Activated CD8-positive, alpha-beta memory T cell treated with anti-CD3 and anti-CD28 coated beads for 24 hours (primary cell): ENCODE measurements around the gene TRAF7.
"Not testable (repeated sequence)": the region's sequence is repeated elsewhere in the genome, so short reads cannot be mapped to it uniquely, and the experiment has no call there.

Source experiments
- DNase-seq: peaks from one replicate; pipeline ENCODE4 v3.0.0-alpha.2; 2020

Gene TRAF7

DNA sequence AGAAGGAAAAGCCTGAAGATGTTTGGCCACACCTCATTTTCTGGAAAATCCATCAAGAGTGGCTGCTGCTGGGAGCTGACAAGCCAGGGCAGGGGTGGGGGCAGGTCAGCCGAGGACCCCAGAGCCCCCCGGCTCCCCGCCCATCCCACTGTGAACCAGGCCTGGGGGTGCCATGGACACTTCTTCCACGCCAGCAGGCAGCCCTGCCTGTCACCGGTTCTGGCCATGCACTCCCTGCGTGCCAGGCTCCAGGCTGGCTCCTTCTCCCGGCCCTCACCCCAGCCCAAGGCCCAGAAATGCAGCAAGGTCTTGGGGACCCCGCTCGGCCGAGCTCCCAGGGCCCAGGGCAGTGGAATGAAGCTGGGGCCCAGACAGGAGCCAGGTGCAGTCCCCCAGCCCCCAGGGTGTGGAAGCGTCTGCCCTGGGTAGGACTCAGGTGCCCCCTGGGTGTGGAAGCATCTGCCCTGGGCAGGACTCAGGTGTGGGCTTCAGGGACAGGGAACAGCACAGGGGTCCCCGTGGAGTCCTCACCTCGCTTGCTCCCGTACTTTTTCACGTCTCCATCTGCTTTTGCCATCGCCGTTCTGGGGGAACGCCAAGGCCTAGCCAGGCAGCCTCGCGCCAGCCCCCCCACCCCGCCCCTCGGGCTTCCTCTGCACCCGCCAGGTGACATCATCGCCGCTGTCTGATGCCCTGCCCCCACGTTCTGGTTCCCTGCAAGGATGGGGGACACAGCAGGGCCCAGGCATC, 32.5 kb upstream of the TRAF7 start:
- not testable (repeated sequence) for DNase-seq

DNA sequence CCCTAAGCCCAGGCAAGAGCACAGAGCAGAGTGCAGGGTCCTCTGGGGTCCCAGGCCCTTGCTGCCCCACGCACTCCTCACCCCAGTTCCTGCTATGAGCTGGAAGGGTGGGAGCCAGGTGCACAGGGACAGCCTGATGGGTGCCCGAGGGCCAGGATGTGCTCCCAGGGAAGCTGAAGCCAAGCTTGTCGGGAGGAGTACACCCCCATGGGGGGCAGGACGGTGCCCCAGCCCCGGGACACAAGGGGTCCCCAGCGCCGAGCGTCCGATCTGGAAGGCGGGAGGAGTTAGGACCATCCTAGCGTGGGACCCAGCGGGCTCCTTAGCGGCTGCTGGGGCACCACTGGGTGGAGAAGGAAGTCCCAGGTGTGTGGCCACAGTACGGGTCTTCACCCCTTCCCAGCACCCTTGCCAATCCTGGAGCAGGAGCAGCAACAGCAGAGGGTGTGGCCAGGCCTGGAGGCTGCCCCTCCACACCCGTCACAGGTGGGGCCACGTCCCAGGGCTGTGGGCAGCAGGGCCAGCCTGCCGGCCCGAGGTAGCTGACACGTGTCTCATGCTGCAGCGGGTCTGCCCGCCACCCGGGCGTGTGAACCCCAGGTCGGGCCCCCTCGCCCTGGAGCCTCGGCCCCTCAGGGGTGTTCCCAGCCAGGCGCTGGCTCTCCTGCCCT, 31.7 kb upstream of the TRAF7 start:
- not testable (repeated sequence) for DNase-seq

DNA sequence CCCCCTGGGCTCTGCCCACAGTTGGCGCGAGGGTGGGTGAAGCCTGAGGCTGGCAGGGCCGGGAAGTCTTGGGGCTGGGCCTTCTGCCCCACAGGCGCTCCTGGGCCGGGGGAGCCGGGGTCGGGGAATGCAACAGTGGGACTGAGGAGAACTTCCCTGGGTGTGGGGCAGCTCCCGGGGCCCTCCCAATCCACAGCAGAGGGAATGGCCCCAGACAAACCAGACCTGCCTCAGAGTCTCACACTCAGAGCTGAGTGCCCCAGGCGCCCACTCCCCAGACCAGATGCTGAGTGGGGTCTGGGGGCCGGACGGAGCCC, 31.2 kb upstream of the TRAF7 start:
- DNase-seq = not testable (repeated sequence)

DNA sequence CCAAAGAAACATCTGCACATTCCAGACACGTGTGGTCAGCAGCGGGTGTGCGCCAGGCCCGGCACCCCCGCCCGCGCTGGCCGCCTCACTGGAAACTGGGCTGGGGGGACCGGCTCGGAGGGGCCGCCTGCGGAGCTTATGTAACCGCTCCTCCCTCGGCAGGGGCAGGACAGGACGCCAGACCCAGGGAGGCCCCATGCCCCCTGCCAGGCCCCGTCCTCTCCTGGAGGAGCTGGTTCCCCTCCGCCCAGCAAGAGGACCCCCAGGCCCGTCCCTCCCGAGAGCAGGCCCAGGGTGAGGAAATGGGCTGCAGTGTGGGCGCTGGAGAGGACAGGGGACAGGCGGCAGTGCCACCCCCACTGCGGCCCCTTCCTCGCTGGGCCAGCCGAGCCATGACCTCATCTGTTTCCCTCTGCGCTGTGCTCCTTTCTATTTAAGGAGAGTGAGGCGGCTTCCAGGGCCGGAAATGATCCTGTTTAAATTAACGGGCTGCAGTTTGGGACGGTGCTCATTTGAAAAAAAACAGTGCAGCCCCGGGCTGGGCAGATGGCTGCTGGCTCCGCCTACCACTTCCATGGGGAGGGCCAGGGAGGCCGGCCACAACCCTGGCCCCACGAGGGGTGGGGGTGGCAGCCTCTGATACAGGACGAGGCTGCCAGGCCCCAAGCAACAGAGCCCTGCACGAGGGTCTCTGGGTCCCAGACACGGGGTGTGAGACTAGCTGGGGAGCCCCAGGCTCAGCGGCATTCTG, 30.7 kb upstream of the TRAF7 start:
- DNase-seq = not testable (repeated sequence)

GRCh38 chr16:2125609-2126008, 30.0 kb upstream of the TRAF7 start:
- DNase-seq = not testable (repeated sequence)

GRCh38 chr16:2126161-2126743, 29.3 kb upstream of the TRAF7 start:
- DNase-seq = not testable (repeated sequence)

- DNase-seq = not testable (repeated sequence)
These were observed 28.5 kb upstream of the TRAF7 start for GRCh38 chr16:2126928-2127556.

- DNase-seq = not testable (repeated sequence)
These were observed 27.8 kb upstream of the TRAF7 start for GRCh38 chr16:2127630-2128280.

DNA sequence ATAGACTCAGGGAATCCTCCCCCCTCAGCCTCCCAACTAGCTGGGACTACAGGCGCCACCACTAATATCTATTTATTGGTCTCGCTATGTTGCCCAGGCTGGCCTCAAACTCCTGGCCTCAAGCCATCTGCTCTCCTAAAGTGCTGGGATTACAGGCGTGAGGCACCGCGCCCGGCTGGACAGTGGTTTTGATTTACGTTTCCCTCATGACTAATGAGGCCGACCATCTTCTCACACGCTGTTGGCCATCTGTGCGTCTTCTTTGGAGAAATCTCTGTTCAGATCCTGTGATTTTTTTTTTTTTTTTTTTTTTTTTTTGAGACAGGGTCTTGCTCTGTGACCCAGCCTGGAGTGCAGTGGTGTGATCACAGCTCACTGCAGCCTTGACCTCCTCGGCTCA, 26.3 kb upstream of the TRAF7 start:
- DNase-seq = not testable (repeated sequence)

DNA sequence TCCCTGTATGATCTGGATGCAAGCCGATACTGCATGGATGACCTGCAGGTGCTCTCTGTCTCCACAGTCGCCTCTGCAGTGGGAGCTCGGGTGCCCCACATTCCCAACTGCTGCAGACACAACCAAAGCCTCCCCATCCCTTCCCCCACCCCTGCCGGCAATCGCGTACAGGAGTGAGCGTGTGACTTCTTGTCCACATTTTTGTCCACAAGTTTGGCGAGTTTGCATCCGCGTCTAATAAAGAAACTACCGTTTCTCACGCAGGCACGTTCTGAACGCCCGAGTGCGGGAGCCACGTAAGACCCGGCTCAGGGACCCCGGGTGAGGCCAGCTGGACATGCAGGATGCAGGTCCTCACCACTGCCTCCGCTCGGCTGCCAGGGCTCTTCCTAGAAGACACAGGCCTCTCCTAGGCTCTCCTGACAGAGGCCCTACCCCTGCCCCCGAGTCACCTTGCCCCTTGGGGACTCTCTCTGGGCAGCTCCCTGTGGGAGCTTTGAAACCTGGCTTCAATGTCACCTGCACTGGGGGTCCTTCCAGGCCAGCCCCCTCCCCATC, 25.6 kb upstream of the TRAF7 start:
- not testable (repeated sequence) for DNase-seq

DNA sequence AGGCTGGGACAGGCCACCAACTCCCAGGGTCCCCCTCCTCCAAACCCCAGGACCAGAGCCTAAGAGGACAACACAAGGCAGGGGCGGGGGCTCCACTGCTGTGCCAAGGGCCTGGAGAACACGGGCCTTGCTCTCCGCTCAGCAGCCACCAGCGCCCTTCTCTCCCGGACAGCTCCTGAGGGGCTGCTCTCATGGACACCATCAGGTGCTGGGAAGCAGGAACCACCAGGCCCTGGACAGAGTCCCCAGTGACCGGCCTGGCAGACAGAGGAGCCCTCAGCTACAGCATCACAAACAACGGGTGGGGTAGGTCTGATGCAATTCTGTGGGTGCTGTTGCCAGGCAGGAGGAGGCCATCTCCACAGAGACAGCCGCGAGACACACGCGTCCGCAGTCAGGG, 21.8 kb upstream of the TRAF7 start:
- not testable (repeated sequence) for DNase-seq

GRCh38 chr16:2135071-2135470, 20.5 kb upstream of the TRAF7 start:
- DNase-seq = peak; percentile 72

GRCh38 chr16:2135770-2136490, 19.7 kb upstream of the TRAF7 start, which contains the start of gene PKD1:
Gene PKD1 (minus strand): TSS chr16:2135898. CDS start chr16:2135689, 209 bp downstream.
- peak; percentile 99 for DNase-seq

DNA sequence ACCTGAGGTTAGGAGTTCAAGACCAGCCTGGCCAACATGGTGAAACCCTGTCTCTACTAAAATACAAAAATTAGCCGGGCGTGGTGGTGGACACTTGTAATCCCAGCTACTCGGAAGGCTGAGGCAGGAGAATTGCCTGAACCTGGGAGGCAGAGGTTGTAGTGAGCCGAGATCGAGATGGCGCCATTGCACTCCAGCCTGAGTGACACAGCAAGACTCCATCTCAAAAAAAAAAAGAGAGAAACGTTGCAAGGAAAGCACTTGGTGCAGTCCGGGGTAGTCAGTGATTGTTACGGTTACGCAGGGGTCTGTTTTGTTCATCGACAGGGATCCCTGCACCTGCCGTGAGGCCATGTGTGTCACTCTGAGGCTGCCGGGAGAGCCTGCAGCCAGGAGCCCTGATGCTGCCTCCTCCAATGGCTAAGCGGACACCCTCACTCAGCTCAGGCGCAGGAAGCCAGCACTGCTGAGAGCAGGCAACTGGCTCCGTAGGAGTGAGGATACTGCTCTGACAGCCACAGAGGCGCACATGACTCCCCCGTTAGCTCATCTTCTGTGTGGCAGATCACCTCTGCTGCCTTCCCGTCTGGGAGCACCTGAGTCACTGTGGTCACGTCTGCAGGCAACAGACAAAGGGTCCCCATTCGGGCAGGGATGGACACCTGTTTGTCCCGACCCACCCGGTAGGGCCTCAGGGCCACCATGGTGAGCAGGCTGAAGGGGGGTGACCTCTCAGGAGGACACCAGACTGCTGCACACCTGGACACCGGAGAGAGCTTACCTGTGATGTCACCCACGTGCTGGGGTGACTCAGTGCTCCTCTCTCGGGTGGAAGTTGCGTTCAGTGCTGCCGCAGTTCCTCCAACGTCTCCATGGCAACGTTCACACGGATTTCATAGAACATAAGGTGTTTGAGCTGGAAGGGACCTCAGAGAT, 12.4 kb upstream of the TRAF7 start:
- no peak for DNase-seq

GRCh38 chr16:2143878-2144485, 11.6 kb upstream of the TRAF7 start:
- DNase-seq = no peak

- no peak for DNase-seq
These were observed 9.7 kb upstream of the TRAF7 start for GRCh38 chr16:2145843-2146242.

GRCh38 chr16:2147378-2147777, 8.2 kb upstream of the TRAF7 start:
- DNase-seq = no peak

DNA sequence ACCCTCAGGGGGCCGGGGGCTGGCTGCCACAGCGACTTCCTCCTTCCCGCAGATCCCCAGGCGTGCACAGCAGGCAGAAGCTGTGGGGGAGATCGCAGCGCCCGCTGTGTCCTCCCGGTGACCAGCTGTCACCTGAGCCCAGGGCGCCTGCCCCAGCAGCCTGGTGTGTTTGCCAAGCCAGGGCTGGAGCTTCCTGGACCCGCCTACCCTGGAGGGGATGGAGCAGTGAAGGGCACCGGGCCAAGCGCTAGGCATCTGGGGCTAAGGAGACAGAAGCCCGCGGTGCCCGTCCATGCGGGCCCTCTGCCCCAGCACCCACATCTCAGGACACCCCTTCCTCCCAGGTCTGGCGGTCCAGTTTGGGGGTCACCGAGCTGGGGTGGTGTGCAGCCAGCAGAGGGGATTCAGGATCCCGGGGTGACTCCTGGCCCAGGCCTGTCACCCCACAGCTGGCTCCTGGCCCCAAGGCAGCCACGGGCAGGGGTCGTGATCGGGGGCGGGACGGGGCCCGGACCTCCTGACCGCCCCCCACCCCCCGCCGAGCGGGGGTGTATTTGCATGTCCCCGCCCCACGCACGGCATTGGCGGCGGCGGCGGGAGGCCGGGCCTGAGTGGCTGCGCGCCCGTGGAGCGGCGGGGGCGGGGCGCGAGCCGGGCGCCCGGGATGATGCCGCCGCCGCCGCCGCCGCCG, 7.5 kb upstream of the TRAF7 start, which contains the start of gene RAB26:
Gene RAB26 (plus strand): TSS at position 645 of the 691 bp plus-strand sequence. CDS start 159 bp downstream, outside the sequence.
- peak; percentile 72 for DNase-seq
